ENCODE data around the gene DNAJB13.
"Not testable (repeated sequence)": the region's sequence is repeated elsewhere in the genome, so short reads cannot be mapped to it uniquely, and the experiment has no call there.

The DNAJB13 gene

GRCh38 chr11:73950869-73951710, at the start of gene DNAJB13:
TSS of gene DNAJB13 (plus strand) at chr11:73951026. CDS start at chr11:73951070, 44 bp downstream.
- DNase-seq: no peak

- DNase-seq: no peak
Observed at GRCh38 chr11:73902303-73902702, 48.5 kb upstream of the DNAJB13 start.

- DNase-seq: no peak
Observed at GRCh38 chr11:73907191-73907590, 43.6 kb upstream of the DNAJB13 start.

- DNase-seq: no peak
Observed at GRCh38 chr11:73912026-73912425, 38.8 kb upstream of the DNAJB13 start.

GRCh38 chr11:73913472-73913871, 37.4 kb upstream of the DNAJB13 start:
- no peak for DNase-seq

GRCh38 chr11:73914284-73914683, 36.5 kb upstream of the DNAJB13 start:
- no peak for DNase-seq

GRCh38 chr11:73916435-73916834, 34.4 kb upstream of the DNAJB13 start:
- no peak for DNase-seq

GRCh38 chr11:73921180-73921579, 29.6 kb upstream of the DNAJB13 start:
- no peak for DNase-seq

- no peak for DNase-seq
Observed at GRCh38 chr11:73929388-73929787, 21.4 kb upstream of the DNAJB13 start.

- peak; percentile 51 for DNase-seq
Observed at GRCh38 chr11:73931039-73931645, 19.7 kb upstream of the DNAJB13 start.

GRCh38 chr11:73931951-73932350, 18.9 kb upstream of the DNAJB13 start:
- DNase-seq: no peak

- DNase-seq: no peak
Observed at GRCh38 chr11:73932781-73933180, 18.0 kb upstream of the DNAJB13 start.

- DNase-seq: not testable (repeated sequence)
Observed at GRCh38 chr11:73936047-73936446, 14.8 kb upstream of the DNAJB13 start.

- no peak for DNase-seq
Observed at GRCh38 chr11:73939096-73939495, 11.7 kb upstream of the DNAJB13 start.

GRCh38 chr11:73940801-73941570, 9.8 kb upstream of the DNAJB13 start:
- DNase-seq: no peak

GRCh38 chr11:73942010-73942409, 8.8 kb upstream of the DNAJB13 start:
- peak; percentile 50 for DNase-seq

GRCh38 chr11:73944085-73944484, 6.7 kb upstream of the DNAJB13 start:
- DNase-seq: no peak

- no peak for DNase-seq
Observed at GRCh38 chr11:73944901-73945300, 5.9 kb upstream of the DNAJB13 start.

- DNase-seq: no peak
Observed at GRCh38 chr11:73945396-73945795, 5.4 kb upstream of the DNAJB13 start.

- no peak for DNase-seq
Observed at GRCh38 chr11:73946798-73947458, 3.9 kb upstream of the DNAJB13 start.

- no peak for DNase-seq
Observed at GRCh38 chr11:73949246-73949645, 1.6 kb upstream of the DNAJB13 start.

GRCh38 chr11:73949912-73950311, 914 bp upstream of the DNAJB13 start:
- no peak for DNase-seq

GRCh38 chr11:73951797-73952196, 971 bp downstream of the DNAJB13 start:
- no peak for DNase-seq
